A549 (cell line): ENCODE measurements around the gene EFHD1. TPM values are rescaled to one million over a fixed set of nuclear protein-coding genes. Genes with fewer than 3 reads are reported as not detected.

ENCODE experiments used
- ATAC-seq, 2 experiments: fragments of 200-7000 bp in 1 of 2; fragments of >200 bp in 1 of 2; cut with Nextera tagmentation in 1 of 2; cut with Tn5 transposase in 1 of 2; 3 replicates each; pipeline versions ENCODE4 v1.8.0 to v1.9.1; 2018 to 2020; ENCODE audit warnings: mild to moderate bottlenecking in 1 of 2, moderate library complexity in 1 of 2
- CTCF ChIA-PET: fragments of 300-600 bp; sonication (Branson Sonifier 250); formaldehyde crosslinking; extraction: SDS; loops from one replicate; lab custom pipeline; 2021; ENCODE audit warnings: antibody characterized with exemption, inconsistent platforms; lab: Yijun Ruan, JAX
- POLR2A ChIA-PET: fragments of 350-600 bp; formaldehyde crosslinking; extraction: SDS; loops from one replicate; lab custom pipeline; 2021; ENCODE audit warnings: antibody characterized with exemption, inconsistent platforms; lab: Yijun Ruan, JAX
- DNase-seq, 2 experiments: peaks; one replicate each; pipeline versions ENCODE4 v3.0.0 to v3.0.0-alpha.2; 2011 to 2016; ENCODE audit warnings: low read depth in 1 of 2, low spot score in 1 of 2
- FAIRE-seq: peaks from 2 replicates; lab custom pipeline; 2011; peaks lifted over from hg19 to GRCh38; lab: Jason Lieb, UNC
- H3K27ac ChIP-seq, 2 experiments: fragments of >200 bp; sonication (Bioruptor Twin); formaldehyde crosslinking; 3 replicates each; pipeline ENCODE4 v1.5.1; 2016 to 2017
- H3K4me1 ChIP-seq: fragments of >200 bp; sonication (Bioruptor Twin); formaldehyde crosslinking; 3 replicates; pipeline ENCODE4 v1.6.1; 2016
- H3K4me2 ChIP-seq: fragments of >200 bp; sonication (Bioruptor Twin); formaldehyde crosslinking; 3 replicates; pipeline ENCODE4 v1.6.1; 2016
- H3K4me3 ChIP-seq: fragments of >200 bp; sonication (Bioruptor Twin); formaldehyde crosslinking; 3 replicates; pipeline ENCODE4 v1.5.1; 2016
- H3K9me3 ChIP-seq: fragments of >200 bp; sonication (Bioruptor Twin); formaldehyde crosslinking; 3 replicates; pipeline ENCODE4 v1.6.1; 2016
- CBX8 ChIP-seq: fragments of 200-600 bp; sonication (generic); IDR thresholded peaks from 2 replicates; pipeline ENCODE4 v1.6.1; 2016
- CTCF ChIP-seq: fragments of >200 bp; sonication (Bioruptor Twin); formaldehyde crosslinking; IDR thresholded peaks from 3 replicates; pipeline ENCODE4 v1.5.1; 2016
- EHMT2 ChIP-seq: fragments of 200-600 bp; sonication (generic); IDR thresholded peaks from 2 replicates; pipeline ENCODE4 v1.6.1; 2016; ENCODE audit warnings: antibody characterized with exemption, low read depth, mild to moderate bottlenecking, moderate library complexity
- FOSB ChIP-seq: fragments of 250-450 bp; sonication (Bioruptor Pico); IDR thresholded peaks from 2 replicates; pipeline ENCODE4 v1.5.0; 2020; ENCODE audit warnings: mild to moderate bottlenecking, moderate library complexity
- FOSL2 ChIP-seq, 2 experiments: fragments of 450-650 bp in 1 of 2; fragments of >200 bp in 1 of 2; sonication (Bioruptor Twin) in 1 of 2; formaldehyde crosslinking; IDR thresholded peaks; 2 replicates each; pipeline versions ENCODE4 v1.5.0 to v1.6.1; 2016 to 2020; ENCODE audit warnings: mild to moderate bottlenecking in 1 of 2, moderate library complexity in 1 of 2
- HOXA7 ChIP-seq: fragments of 250-450 bp; sonication (Bioruptor Pico); IDR thresholded peaks from 2 replicates; pipeline ENCODE4 v1.5.0; 2020; ENCODE audit warnings: mild to moderate bottlenecking, moderate library complexity
- HOXB5 ChIP-seq: fragments of 250-450 bp; sonication (Bioruptor Pico); IDR thresholded peaks from 2 replicates; pipeline ENCODE4 v1.5.0; 2020; ENCODE audit warnings: mild to moderate bottlenecking, moderate library complexity
- JUNB ChIP-seq: fragments of >200 bp; sonication (Bioruptor Twin); formaldehyde crosslinking; IDR thresholded peaks from 2 replicates; pipeline ENCODE4 v1.6.1; 2016
- KDM1A ChIP-seq: fragments of 200-600 bp; sonication (generic); IDR thresholded peaks from 2 replicates; pipeline ENCODE4 v1.6.1; 2016; ENCODE audit warnings: low read depth, mild to moderate bottlenecking
- RAD21 ChIP-seq, 2 experiments: fragments of >200 bp in 1 of 2; sonication (Bioruptor Twin) in 1 of 2; formaldehyde crosslinking in 1 of 2; IDR thresholded peaks in 1 of 2; conservative IDR thresholded peaks in 1 of 2; 2 replicates in 1 of 2; 3 replicates in 1 of 2; pipeline ENCODE4 v1.6.1; 2012 to 2018; ENCODE audit warnings: inconsistent platforms in 1 of 2
- RCOR1 ChIP-seq: fragments of 150-350 bp; IDR thresholded peaks from 2 replicates; pipeline ENCODE4 v1.6.1; 2014; ENCODE audit warnings: antibody characterized with exemption, low read length, low read depth
- TP53 ChIP-seq: fragments of 250-450 bp; sonication (Bioruptor Pico); IDR thresholded peaks from 2 replicates; pipeline ENCODE4 v1.5.0; 2021; ENCODE audit warnings: mild to moderate bottlenecking, moderate library complexity
- ZC3H11A ChIP-seq: fragments of 450-650 bp; IDR thresholded peaks from 2 replicates; pipeline ENCODE4 v1.6.1; 2014; ENCODE audit warnings: antibody characterized with exemption, mild to moderate bottlenecking
- WGBS: methylation state at CpG from one replicate; pipeline ENCODE4 v1.1.6; 2017; ENCODE audit errors: missing lambda C conversion rate; 5-methylcytosine and 5-hydroxymethylcytosine counted together
- polyA plus RNA-seq, 4 experiments: library from polyadenylated mRNA; depleted of rRNA in 3 of 4; stranded (reverse); fragments of >200 nt; fragmentation: RNase III in 1 of 4; extraction: RNeasy Plus Mini Kit Qiagen cat#74134 plus additional on column Dnase treatment in 1 of 4; gene quantifications; 2 replicates in 3 of 4; 3 replicates in 1 of 4; pipeline ENCODE4 v1.2.3, GENCODE V29; 2011 to 2017
- TF ChIP-seq, protein P1 (sequence below): fragments of >200 bp; sonication (Bioruptor Twin); formaldehyde crosslinking; IDR thresholded peaks from 2 replicates; pipeline ENCODE4 v1.6.1; 2016
- TF ChIP-seq, protein P2 (sequence below): IDR thresholded peaks from 2 replicates; pipeline ENCODE4 v1.6.1; 2012
- TF ChIP-seq, protein P3 (sequence below): fragments of 150-350 bp; IDR thresholded peaks from 2 replicates; pipeline ENCODE4 v1.6.1; 2014; ENCODE audit warnings: low read depth, mild to moderate bottlenecking, low read length

EFHD1 gene
- polyA plus RNA-seq, 2 of the 4 experiments (the other 2 are of a cell fraction), result 1.5 to 2.3 TPM

DNA sequence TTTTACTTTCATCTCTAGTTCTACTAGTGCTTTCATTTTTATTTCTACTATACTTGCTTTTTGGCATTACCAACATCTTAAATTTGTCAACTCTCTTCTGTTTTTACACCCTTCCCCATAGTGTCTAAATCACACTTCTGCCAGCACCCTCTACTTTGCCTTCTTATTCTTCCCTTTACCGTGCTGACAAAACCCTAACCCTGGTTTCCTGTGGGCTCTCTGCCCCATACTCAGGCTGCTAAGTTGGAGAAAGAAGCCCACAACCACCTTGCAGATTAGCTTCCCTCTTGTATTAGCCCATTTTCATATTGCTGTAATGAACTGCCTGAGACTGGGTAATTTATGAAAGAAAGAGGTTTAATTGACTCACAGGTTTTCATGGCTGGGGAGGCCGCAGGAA lies 88.5 kb downstream of the EFHD1 start:
- DNase-seq (no peak), FAIRE-seq (no peak), ATAC-seq (no peak)
- ChIA-PET POLR2A (no interaction called here), CTCF (no interaction called here)
- Histone ChIP-seq H3K4me1 (no peaks in the 10 kb centered on the region), H3K9me3 (no peaks in the 10 kb centered on the region), H3K4me2 (no peak overlapping the region), H3K4me3 (no peak overlapping the region), H3K27ac (no peak overlapping the region)
- 94% methylated on average over 2 of the region's 2 CpGs for WGBS
- TF ChIP-seq KDM1A, result no peak
- TF ChIP-seq RCOR1, result no peak

GRCh38 chr2:232723027-232723426 lies 89.6 kb downstream of the EFHD1 start:
- Histone ChIP-seq H3K4me1 (no peaks in the 10 kb centered on the region), H3K4me3 (no peak overlapping the region), H3K27ac (no peak overlapping the region), H3K9me3 (no peaks in the 10 kb centered on the region), H3K4me2 (no peak overlapping the region)
- TF ChIP-seq EHMT2 (no peak), FOSB (CRISPR knock-in tag) (no peak), CBX8 (no peak), ZC3H11A (no peak), KDM1A (no peak), TP53 (CRISPR knock-in tag) (no peak), HOXB5 (no peak), RAD21 (conservative IDR thresholded peaks at IDR 0.05 in 1 of 2, IDR thresholded peaks at IDR 0.05 in 1 of 2) (no peak), JUNB (no peak), FOSL2 (IDR thresholded peaks at IDR 0.05) (no peak), FOSL2 (CRISPR knock-in tag; IDR thresholded peaks at IDR 0.05) (no peak), CTCF (no peak), HOXA7 (CRISPR knock-in tag) (no peak)
- TF ChIP-seq, protein P1, sequence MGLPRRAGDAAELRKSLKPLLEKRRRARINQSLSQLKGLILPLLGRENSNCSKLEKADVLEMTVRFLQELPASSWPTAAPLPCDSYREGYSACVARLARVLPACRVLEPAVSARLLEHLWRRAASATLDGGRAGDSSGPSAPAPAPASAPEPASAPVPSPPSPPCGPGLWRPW, result no peak
- TF ChIP-seq, protein P2, sequence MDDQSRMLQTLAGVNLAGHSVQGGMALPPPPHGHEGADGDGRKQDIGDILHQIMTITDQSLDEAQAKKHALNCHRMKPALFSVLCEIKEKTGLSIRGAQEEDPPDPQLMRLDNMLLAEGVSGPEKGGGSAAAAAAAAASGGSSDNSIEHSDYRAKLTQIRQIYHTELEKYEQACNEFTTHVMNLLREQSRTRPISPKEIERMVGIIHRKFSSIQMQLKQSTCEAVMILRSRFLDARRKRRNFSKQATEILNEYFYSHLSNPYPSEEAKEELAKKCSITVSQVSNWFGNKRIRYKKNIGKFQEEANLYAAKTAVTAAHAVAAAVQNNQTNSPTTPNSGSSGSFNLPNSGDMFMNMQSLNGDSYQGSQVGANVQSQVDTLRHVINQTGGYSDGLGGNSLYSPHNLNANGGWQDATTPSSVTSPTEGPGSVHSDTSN, result no peak
- POLR2A ChIA-PET, result no interaction called here
- 88% methylated on average over 1 of the region's 1 CpG for WGBS
- ATAC-seq (no peak), DNase-seq (no peak), FAIRE-seq (no peak)
- CTCF ChIA-PET, result interaction anchor here (0.8 kb wide), 1 partner anchor 12 kb away, joined by 4 read pairs; no protein-coding TSS in a partner anchor

DNA sequence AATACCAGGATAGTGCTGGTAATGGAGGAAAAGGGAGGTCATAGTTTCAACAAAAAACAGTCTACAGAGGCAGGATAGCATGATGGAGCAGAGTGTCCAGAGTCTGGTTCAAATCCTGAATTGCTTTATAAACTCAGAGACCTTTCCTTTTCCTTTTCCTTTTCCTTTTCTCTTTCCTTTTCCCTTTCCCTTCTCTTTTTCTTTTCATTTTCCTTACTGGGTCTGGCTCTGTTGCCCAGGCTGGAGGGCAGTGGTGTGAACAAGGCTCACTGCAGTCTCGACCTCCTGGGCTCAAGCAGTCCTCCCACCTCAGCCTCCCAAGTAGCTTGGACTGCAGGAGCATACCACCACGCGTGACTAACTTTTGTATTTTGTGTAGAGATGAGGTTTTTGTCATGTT lies 95.4 kb downstream of the EFHD1 start:
- POLR2A ChIA-PET, result no interaction called here
- FAIRE-seq, result no peak
- CTCF ChIA-PET, result interaction anchor here (0.9 to 1.1 kb wide), 2 partner anchors 9 to 29 kb away, joined by 3 read pairs; no protein-coding TSS in a partner anchor

More for the DNA sequence above, 95.4 kb downstream of the EFHD1 start:
- no peak for ATAC-seq
- no peaks in the 10 kb centered on the region for H3K4me1 ChIP-seq
- H3K4me2 ChIP-seq, result no peak overlapping the region
- no peak for DNase-seq
- WGBS, result 100% methylated on average over 3 of the region's 3 CpGs
- H3K9me3 ChIP-seq, result no peaks in the 10 kb centered on the region
- no peak overlapping the region for H3K4me3 ChIP-seq
- TF ChIP-seq, protein P3, sequence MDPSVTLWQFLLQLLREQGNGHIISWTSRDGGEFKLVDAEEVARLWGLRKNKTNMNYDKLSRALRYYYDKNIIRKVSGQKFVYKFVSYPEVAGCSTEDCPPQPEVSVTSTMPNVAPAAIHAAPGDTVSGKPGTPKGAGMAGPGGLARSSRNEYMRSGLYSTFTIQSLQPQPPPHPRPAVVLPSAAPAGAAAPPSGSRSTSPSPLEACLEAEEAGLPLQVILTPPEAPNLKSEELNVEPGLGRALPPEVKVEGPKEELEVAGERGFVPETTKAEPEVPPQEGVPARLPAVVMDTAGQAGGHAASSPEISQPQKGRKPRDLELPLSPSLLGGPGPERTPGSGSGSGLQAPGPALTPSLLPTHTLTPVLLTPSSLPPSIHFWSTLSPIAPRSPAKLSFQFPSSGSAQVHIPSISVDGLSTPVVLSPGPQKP, result no peak
- H3K27ac ChIP-seq, result no peak overlapping the region
